PFSK-1 (cell line): ENCODE data around the gene ZIC5.

Source experiments
- POLR2AphosphoS5 ChIP-seq: IDR thresholded peaks from 2 replicates; pipeline ENCODE4 v1.6.1; 2012; ENCODE audit warnings: low read depth, mild to moderate bottlenecking, control low read depth, low read length, moderate library complexity
- SIN3A ChIP-seq: IDR thresholded peaks from 2 replicates; pipeline ENCODE4 v1.6.1; 2012; ENCODE audit warnings: mild to moderate bottlenecking, low read length, moderate library complexity, borderline replicate concordance; ENCODE audit not compliant: insufficient read depth
- TAF1 ChIP-seq: IDR thresholded peaks from 2 replicates; pipeline ENCODE4 v1.6.1; 2012; ENCODE audit warnings: low read length, control low read depth, borderline replicate concordance; ENCODE audit not compliant: insufficient read depth

DNA sequence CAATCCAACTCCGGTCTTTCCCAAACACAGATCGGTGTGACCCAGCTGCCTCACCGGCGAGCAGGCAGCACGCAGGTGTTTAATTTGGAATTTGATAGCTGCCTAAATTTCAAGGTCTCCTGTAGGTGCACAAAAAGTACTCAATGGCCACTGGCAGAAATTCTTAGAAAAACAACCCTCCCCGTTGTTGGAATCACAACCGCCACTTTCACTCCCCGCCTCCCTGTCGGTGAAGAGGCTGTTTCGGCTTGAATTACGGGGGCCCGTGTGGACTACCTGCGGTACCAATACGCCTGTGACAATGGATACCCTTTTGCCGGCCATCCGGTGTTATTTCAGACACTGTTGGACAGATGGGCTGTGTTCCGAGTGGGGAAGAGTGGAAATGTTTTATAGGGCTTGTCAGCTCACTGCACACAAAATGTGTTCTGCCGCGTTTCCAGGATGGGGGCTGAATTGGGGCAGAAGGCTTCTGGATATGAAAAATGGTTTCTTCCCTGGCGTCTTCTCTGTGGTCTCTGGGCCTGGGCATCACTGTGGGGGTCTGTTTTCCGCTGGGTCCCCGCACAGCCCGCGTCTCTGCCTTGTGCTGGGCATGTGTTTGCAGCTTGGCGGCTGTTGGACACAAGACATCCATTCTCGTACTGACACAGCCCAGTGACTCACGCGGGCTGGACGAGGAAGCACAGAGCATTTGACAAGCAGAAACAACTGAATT, 45.4 kb downstream of the ZIC5 start:
- TF ChIP-seq SIN3A (no peak), POLR2AphosphoS5 (no peak), TAF1 (no peak)
